Neural cell (in vitro differentiated cells): ENCODE measurements around the gene MRPL43. TPM values are rescaled to one million over a fixed set of nuclear protein-coding genes. Genes with fewer than 3 reads are reported as not detected.

Source experiments
- H2AFZ ChIP-seq: fragments of 200-600, 300-800 bp; sonication (generic), shearing (Covaris generic); 2 replicates; pipeline ENCODE4 v1.6.0; 2014; ENCODE audit warnings: low read depth, mild to moderate bottlenecking, antibody characterized with exemption, low read length, moderate library complexity
- H3F3A ChIP-seq: fragments of 200-600 bp; shearing (Covaris generic); 2 replicates; pipeline ENCODE4 v1.6.1; 2016; ENCODE audit warnings: mild to moderate bottlenecking, moderate library complexity, mixed read lengths, antibody characterized with exemption, low read length; ENCODE audit not compliant: insufficient read depth, poor library complexity, severe bottlenecking
- H3K27ac ChIP-seq: fragments of 200-600, 300-800 bp; sonication (generic), shearing (Covaris generic); 2 replicates; pipeline ENCODE4 v1.5.1; 2014; ENCODE audit warnings: mild to moderate bottlenecking, low read length, moderate library complexity
- H3K27me3 ChIP-seq: fragments of 300-800, 200-600 bp; sonication (generic), shearing (Covaris generic); 2 replicates; pipeline ENCODE4 v1.6.0; 2014; ENCODE audit warnings: mild to moderate bottlenecking, low read depth, low read length, moderate library complexity; ENCODE audit not compliant: insufficient read depth
- H3K36me3 ChIP-seq: fragments of 300-800, 200-600 bp; sonication (generic), shearing (Covaris generic); 2 replicates; pipeline ENCODE4 v1.5.1; 2014; ENCODE audit warnings: mild to moderate bottlenecking, antibody characterized with exemption, low read length, moderate library complexity; ENCODE audit not compliant: insufficient read depth
- H3K4me2 ChIP-seq: fragments of 300-800, 200-600 bp; sonication (generic), shearing (Covaris generic); 2 replicates; pipeline ENCODE4 v1.6.0; 2014; ENCODE audit warnings: mild to moderate bottlenecking, low read length
- H3K4me3 ChIP-seq: fragments of 300-800, 200-600 bp; sonication (generic), shearing (Covaris generic); 2 replicates; pipeline ENCODE4 v1.5.1; 2014; ENCODE audit warnings: mild to moderate bottlenecking, low read length, moderate library complexity
- H3K79me2 ChIP-seq: fragments of 200-600 bp; shearing (Covaris generic); replicated peaks from 2 replicates; pipeline ENCODE4 v1.6.0; 2014; ENCODE audit warnings: mild to moderate bottlenecking, low read length, moderate library complexity; ENCODE audit not compliant: insufficient read depth
- H3K9ac ChIP-seq: fragments of 300-800, 200-600 bp; sonication (generic), shearing (Covaris generic); 2 replicates; pipeline ENCODE4 v1.6.1; 2016; ENCODE audit warnings: mild to moderate bottlenecking, low read length, mixed read lengths
- H3K9me2 ChIP-seq: fragments of 200-600 bp; shearing (Covaris generic); 2 replicates; pipeline ENCODE4 v1.6.1; 2016; ENCODE audit warnings: mild to moderate bottlenecking, low read length, mixed read lengths; ENCODE audit not compliant: insufficient read depth
- H3K9me3 ChIP-seq: fragments of 200-600, 300-800 bp; sonication (generic), shearing (Covaris generic); 2 replicates; pipeline ENCODE4 v1.6.1; 2016; ENCODE audit warnings: mild to moderate bottlenecking, mixed run types, low read length, moderate library complexity, mixed read lengths
- H4K20me1 ChIP-seq: fragments of 200-600 bp; shearing (Covaris generic); 2 replicates; pipeline ENCODE4 v1.6.1; 2016; ENCODE audit warnings: mild to moderate bottlenecking, mixed run types; ENCODE audit not compliant: insufficient read depth
- EP300 ChIP-seq: fragments of 450-650 bp; conservative IDR thresholded peaks from 2 replicates; pipeline ENCODE4 v1.6.1; 2014; ENCODE audit warnings: antibody characterized with exemption, mild to moderate bottlenecking, moderate library complexity; ENCODE audit not compliant: poor library complexity, severe bottlenecking
- EZH2 ChIP-seq: fragments of 200-600, 300-800 bp; shearing (Covaris generic), sonication (generic); IDR thresholded peaks from 2 replicates; pipeline ENCODE4 v1.6.1; 2014; ENCODE audit warnings: antibody characterized with exemption, low read length, borderline replicate concordance, mild to moderate bottlenecking; ENCODE audit not compliant: insufficient read depth, poor library complexity, severe bottlenecking
- MXI1 ChIP-seq: fragments of 450-650 bp; conservative IDR thresholded peaks from 2 replicates; pipeline ENCODE4 v1.6.1; 2014; ENCODE audit warnings: antibody characterized with exemption, mild to moderate bottlenecking; ENCODE audit not compliant: poor library complexity, severe bottlenecking
- POLR2AphosphoS5 ChIP-seq: IDR thresholded peaks from 2 replicates; pipeline ENCODE4 v1.6.1; 2012
- RAD21 ChIP-seq: fragments of 450-650 bp; conservative IDR thresholded peaks from 2 replicates; pipeline ENCODE4 v1.6.1; 2014; ENCODE audit warnings: antibody characterized with exemption, mild to moderate bottlenecking, moderate library complexity
- SMC3 ChIP-seq: fragments of 450-650 bp; conservative IDR thresholded peaks from 2 replicates; pipeline ENCODE4 v1.6.1; 2014; ENCODE audit warnings: antibody characterized with exemption, mild to moderate bottlenecking, moderate library complexity; ENCODE audit not compliant: poor library complexity
- TAF1 ChIP-seq: IDR thresholded peaks from 2 replicates; pipeline ENCODE4 v1.6.1; 2012; ENCODE audit warnings: low read depth
- polyA plus RNA-seq: library from polyadenylated mRNA; depleted of rRNA; stranded (reverse); fragments of >200 nt; gene quantifications from 2 replicates; pipeline ENCODE4 v1.2.3, GENCODE V29; 2014
- TF ChIP-seq, protein P1 (sequence below): IDR thresholded peaks from 2 replicates; pipeline ENCODE4 v1.6.1; 2012; ENCODE audit warnings: borderline replicate concordance
- TF ChIP-seq, protein P2 (sequence below): fragments of 450-650 bp; IDR thresholded peaks from 2 replicates; pipeline ENCODE4 v1.5.1; 2014; ENCODE audit warnings: antibody characterized with exemption, mild to moderate bottlenecking, moderate library complexity; ENCODE audit not compliant: poor library complexity, severe bottlenecking

Gene MRPL43
- polyA plus RNA-seq, 1 donor from 2014 or later, result 121 TPM

DNA sequence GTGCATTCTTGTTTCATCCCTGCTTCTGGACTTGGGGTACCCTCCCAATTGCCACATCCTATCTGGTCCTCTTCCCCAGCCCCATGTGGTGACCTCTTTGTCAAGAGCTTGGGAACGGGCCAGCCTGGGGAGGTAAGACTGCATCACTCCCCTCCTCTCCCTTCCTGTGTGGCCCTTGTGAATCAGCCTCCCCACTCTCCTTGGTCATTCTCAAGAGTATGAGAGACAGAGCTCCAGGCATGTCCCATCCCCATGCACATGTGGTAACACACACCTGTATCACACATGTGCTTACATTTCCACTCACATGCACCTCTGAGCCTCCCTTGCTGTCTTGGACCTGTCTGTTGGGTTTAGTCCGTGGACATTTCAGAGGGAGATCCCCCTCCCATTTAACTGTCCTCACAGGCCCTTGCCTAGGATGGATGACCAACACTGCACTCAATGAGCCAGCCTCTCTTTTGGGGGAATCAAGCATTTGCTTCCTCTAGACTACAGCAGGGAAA lies 2.6 kb downstream of the MRPL43 start:
- H3K27ac ChIP-seq, result no peak overlapping the region
- no peaks in the 10 kb centered on the region for H4K20me1 ChIP-seq
- peaks cover 12% of the 10 kb centered on the region for H3K79me2 ChIP-seq
- no peaks in the 10 kb centered on the region for H3K9me3 ChIP-seq
- H3K36me3 ChIP-seq, result no peaks in the 10 kb centered on the region
- H3K9me2 ChIP-seq, result no peaks in the 10 kb centered on the region
- no peak overlapping the region for H3K9ac ChIP-seq
- H2AFZ ChIP-seq, result no peak overlapping the region
- no peak for TF ChIP-seq SMC3
- TF ChIP-seq, protein P1, sequence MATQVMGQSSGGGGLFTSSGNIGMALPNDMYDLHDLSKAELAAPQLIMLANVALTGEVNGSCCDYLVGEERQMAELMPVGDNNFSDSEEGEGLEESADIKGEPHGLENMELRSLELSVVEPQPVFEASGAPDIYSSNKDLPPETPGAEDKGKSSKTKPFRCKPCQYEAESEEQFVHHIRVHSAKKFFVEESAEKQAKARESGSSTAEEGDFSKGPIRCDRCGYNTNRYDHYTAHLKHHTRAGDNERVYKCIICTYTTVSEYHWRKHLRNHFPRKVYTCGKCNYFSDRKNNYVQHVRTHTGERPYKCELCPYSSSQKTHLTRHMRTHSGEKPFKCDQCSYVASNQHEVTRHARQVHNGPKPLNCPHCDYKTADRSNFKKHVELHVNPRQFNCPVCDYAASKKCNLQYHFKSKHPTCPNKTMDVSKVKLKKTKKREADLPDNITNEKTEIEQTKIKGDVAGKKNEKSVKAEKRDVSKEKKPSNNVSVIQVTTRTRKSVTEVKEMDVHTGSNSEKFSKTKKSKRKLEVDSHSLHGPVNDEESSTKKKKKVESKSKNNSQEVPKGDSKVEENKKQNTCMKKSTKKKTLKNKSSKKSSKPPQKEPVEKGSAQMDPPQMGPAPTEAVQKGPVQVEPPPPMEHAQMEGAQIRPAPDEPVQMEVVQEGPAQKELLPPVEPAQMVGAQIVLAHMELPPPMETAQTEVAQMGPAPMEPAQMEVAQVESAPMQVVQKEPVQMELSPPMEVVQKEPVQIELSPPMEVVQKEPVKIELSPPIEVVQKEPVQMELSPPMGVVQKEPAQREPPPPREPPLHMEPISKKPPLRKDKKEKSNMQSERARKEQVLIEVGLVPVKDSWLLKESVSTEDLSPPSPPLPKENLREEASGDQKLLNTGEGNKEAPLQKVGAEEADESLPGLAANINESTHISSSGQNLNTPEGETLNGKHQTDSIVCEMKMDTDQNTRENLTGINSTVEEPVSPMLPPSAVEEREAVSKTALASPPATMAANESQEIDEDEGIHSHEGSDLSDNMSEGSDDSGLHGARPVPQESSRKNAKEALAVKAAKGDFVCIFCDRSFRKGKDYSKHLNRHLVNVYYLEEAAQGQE, result no peak
- TF ChIP-seq, protein P2, sequence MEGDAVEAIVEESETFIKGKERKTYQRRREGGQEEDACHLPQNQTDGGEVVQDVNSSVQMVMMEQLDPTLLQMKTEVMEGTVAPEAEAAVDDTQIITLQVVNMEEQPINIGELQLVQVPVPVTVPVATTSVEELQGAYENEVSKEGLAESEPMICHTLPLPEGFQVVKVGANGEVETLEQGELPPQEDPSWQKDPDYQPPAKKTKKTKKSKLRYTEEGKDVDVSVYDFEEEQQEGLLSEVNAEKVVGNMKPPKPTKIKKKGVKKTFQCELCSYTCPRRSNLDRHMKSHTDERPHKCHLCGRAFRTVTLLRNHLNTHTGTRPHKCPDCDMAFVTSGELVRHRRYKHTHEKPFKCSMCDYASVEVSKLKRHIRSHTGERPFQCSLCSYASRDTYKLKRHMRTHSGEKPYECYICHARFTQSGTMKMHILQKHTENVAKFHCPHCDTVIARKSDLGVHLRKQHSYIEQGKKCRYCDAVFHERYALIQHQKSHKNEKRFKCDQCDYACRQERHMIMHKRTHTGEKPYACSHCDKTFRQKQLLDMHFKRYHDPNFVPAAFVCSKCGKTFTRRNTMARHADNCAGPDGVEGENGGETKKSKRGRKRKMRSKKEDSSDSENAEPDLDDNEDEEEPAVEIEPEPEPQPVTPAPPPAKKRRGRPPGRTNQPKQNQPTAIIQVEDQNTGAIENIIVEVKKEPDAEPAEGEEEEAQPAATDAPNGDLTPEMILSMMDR, result no peak
- TF ChIP-seq POLR2AphosphoS5, result no peak
- no peak for TF ChIP-seq TAF1
- no peak for TF ChIP-seq EP300
- no peak for TF ChIP-seq MXI1
- no peak overlapping the region for H3K4me3 ChIP-seq
- no peak overlapping the region for H3K4me2 ChIP-seq
- no peaks in the 10 kb centered on the region for H3F3A ChIP-seq
- H3K27me3 ChIP-seq, result no peaks in the 10 kb centered on the region

DNA sequence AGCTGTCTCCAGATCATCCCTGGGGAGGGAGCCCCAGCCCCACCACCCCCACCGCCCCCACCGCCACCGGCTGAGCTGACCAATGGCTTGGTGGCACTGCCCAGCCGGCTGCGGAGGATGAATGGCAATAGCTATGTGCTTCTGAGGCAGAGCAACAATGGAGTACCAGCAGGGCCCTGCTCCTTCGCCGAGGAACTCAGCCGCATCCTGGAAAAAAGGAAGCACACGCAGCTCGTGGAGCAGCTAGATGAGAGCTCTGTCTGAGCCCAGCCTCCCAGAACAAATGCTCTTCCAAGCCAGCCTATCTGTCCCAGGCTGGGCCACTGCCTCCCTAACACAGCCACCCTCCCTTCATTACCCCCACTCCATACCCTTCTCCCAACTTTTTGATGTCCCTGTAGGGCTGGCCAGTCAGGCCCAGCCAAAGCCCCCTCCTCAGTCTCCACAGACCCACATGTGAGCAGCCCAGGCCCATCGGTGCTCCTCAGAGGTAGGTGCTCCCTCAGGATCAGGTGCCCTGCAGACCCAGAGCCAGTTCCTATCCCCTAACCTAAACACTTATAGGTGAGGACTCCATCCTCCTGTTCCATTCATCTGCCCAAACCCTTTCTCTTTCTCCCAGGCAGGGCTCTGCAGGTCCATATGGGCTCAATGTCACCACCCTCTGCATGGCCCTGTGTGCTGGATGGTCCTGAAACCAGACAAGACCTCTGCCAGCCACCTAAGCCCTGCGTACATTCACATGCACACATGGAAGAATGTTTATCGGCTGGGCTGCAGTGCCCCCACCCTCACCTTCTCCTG lies 3.2 kb downstream of the MRPL43 start:
- Histone ChIP-seq H3K9me2 (no peaks in the 10 kb centered on the region), H3K36me3 (no peaks in the 10 kb centered on the region), H3K9ac (no peak overlapping the region), H3K4me2 (no peak overlapping the region), H2AFZ (no peak overlapping the region), H3K4me3 (no peak overlapping the region), H4K20me1 (no peaks in the 10 kb centered on the region), H3K27ac (no peak overlapping the region), H3K27me3 (no peaks in the 10 kb centered on the region), H3K9me3 (no peaks in the 10 kb centered on the region), H3F3A (no peaks in the 10 kb centered on the region), H3K79me2 (peaks cover 12% of the 10 kb centered on the region)
- no peak for TF ChIP-seq EP300
- no peak for TF ChIP-seq TAF1
- TF ChIP-seq EZH2, result no peak
- no peak for TF ChIP-seq POLR2AphosphoS5
- no peak for TF ChIP-seq RAD21
- TF ChIP-seq, protein P1, result no peak
- no peak for TF ChIP-seq SMC3
- TF ChIP-seq, protein P2, result no peak
- TF ChIP-seq MXI1, result no peak
